Chondrocyte (in vitro differentiated cells): ENCODE data around the gene PRM1. TPM values are rescaled to one million over a fixed set of nuclear protein-coding genes. Genes with fewer than 3 reads are reported as not detected.

Experiments
- DNase-seq: peaks from one replicate; pipeline ENCODE4 v3.0.0; 2021; ENCODE audit warnings: mixed read lengths, low spot score
- H3K27ac Mint-ChIP-seq: one replicate; pipeline ENCODE4 v1.8.0; 2021; ENCODE audit warnings: mild to moderate bottlenecking, moderate library complexity, mixed read lengths; ENCODE audit not compliant: unreplicated experiment
- H3K27me3 Mint-ChIP-seq: 2 replicates; pipeline ENCODE4 v1.8.0; 2021; ENCODE audit warnings: low read depth, mixed read lengths
- H3K36me3 Mint-ChIP-seq: 2 replicates; pipeline ENCODE4 v1.8.0; 2021; ENCODE audit warnings: low read depth, mixed read lengths
- H3K4me1 Mint-ChIP-seq: 2 replicates; pipeline ENCODE4 v1.8.0; 2021; ENCODE audit warnings: low read depth, mild to moderate bottlenecking, mixed read lengths
- H3K4me3 Mint-ChIP-seq: one replicate; pipeline ENCODE4 v1.8.0; 2021; ENCODE audit warnings: mild to moderate bottlenecking, moderate library complexity, mixed read lengths; ENCODE audit not compliant: unreplicated experiment
- H3K9me3 Mint-ChIP-seq: 2 replicates; pipeline ENCODE4 v1.8.0; 2021; ENCODE audit warnings: low read depth, mixed read lengths
- total RNA-seq: library from RNA; stranded (reverse); gene quantifications from 3 replicates; pipeline ENCODE4 v1.2.1, GENCODE V29; 2021
- TF ChIP-seq, protein P1 (sequence below): fragments of 200-600 bp; sonication (generic); IDR thresholded peaks from 2 replicates; pipeline ENCODE4 v1.5.0; 2021; ENCODE audit warnings: antibody characterized with exemption, mild to moderate bottlenecking, moderate library complexity

Gene PRM1
- total RNA-seq, 1 donor from 2014 or later: not detected

DNA sequence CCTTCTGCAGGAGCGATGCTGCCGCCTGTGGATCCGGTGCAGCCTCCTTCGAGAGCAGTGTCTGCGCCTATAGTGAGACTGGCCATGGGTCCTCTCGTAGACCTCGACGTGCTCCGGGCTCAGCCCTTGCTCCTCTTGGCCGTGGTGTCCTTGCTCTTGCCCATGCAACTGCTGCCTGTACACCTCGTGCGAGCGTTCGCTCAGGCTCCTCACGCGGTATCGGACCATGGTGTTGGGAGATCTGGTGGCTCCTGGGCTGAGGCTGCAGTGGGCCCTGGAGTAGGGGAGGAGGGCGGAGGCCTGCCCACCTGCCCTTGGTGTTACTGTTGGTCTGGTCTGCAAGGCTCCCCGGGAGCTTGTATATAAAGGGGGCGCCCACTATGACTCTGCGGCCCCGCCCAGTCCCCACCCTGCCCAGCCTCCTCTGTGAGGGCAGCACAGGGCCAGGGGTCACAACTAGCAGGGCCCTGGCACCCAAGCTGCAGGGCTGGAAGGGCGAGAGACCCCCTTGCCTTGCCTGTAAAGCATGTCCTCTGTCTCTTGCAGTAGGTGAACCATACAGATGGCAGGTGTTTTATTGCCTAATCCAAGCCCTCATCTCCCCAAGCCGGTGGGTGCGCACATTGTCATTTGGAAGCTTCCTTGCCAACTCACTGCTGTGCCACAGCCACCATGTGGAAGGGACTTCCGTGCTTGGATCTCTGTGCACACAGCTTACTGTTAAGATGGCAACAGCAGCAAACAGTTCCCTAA, 4.8 kb downstream of the PRM1 start, which contains the start of gene PRM2:
PRM2 (minus strand) TSS at position 338 of the 753 bp plus-strand sequence; CDS start at position 228, 110 bp downstream.
- Mint-ChIP-seq H3K27ac (no peak within 1 kb of the TSS), H3K27me3 (peaks cover 10% of the 10 kb centered on the region), H3K4me3 (no peak within 1 kb of the TSS), H3K36me3 (no peaks in the 10 kb centered on the region), H3K9me3 (peaks cover 5% of the 10 kb centered on the region), H3K4me1 (no peaks in the 10 kb centered on the region)
- no peak for DNase-seq
- TF ChIP-seq, protein P1, sequence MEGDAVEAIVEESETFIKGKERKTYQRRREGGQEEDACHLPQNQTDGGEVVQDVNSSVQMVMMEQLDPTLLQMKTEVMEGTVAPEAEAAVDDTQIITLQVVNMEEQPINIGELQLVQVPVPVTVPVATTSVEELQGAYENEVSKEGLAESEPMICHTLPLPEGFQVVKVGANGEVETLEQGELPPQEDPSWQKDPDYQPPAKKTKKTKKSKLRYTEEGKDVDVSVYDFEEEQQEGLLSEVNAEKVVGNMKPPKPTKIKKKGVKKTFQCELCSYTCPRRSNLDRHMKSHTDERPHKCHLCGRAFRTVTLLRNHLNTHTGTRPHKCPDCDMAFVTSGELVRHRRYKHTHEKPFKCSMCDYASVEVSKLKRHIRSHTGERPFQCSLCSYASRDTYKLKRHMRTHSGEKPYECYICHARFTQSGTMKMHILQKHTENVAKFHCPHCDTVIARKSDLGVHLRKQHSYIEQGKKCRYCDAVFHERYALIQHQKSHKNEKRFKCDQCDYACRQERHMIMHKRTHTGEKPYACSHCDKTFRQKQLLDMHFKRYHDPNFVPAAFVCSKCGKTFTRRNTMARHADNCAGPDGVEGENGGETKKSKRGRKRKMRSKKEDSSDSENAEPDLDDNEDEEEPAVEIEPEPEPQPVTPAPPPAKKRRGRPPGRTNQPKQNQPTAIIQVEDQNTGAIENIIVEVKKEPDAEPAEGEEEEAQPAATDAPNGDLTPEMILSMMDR: no peak

DNA sequence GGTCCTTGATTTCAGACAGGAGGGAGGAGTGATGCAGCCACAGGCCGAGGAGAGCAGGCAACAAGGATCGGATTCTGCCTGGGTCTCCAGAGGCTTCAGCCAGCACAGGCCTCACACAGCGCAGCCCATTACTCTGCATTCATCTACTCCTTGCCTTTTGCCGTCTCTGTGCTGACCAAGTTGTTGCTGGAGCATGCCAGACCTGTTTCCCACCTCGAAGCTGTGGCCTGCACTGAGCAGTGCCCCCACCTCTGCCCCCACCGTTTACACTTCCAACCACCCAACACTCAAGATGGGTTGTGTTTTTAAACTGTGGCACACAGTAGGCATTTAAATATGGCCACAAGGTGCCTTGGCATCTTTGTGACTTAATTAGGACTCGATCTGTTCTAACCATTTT, 6.2 kb downstream of the PRM1 start:
- no peaks in the 10 kb centered on the region for H3K4me1 Mint-ChIP-seq
- TF ChIP-seq, protein P1: no peak
- no peak for DNase-seq
- H3K36me3 Mint-ChIP-seq: no peaks in the 10 kb centered on the region
- no peak overlapping the region for H3K4me3 Mint-ChIP-seq
- H3K9me3 Mint-ChIP-seq: peaks cover 5% of the 10 kb centered on the region
- peaks cover 7% of the 10 kb centered on the region for H3K27me3 Mint-ChIP-seq
- no peak overlapping the region for H3K27ac Mint-ChIP-seq

DNA sequence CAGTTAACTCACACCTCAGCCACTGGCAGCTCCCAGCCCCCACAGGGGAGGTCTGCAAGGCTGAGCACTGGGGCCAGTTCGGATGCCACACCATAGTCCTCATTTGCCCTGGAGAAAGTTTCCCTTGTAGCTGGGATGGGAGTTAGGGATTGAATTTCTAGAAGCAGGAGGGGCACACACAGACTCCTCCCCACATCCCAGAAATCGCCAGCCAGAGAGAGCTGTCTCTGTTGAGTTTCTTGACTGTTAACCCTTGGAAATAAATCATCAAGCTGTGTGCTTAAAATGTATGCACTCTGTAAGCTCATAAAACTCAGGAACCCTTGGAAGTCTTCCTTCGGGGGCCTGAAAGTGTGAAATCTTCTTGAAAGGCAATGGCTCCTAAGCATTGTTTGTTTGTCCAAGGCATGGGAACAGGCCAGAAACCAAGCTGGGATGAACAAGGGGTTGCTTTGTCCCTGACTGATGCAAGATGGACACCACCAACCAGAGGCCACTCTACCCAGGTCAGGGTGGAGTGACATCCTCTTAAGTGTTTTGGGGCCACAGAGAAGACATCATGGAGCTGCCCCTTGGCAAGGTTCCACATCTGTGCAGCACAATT, 7.3 kb downstream of the PRM1 start:
- Mint-ChIP-seq H3K36me3 (no peaks in the 10 kb centered on the region), H3K27ac (no peak overlapping the region), H3K9me3 (peaks cover 5% of the 10 kb centered on the region), H3K27me3 (no peaks in the 10 kb centered on the region), H3K4me3 (no peak overlapping the region), H3K4me1 (no peaks in the 10 kb centered on the region)
- TF ChIP-seq, protein P1: no peak
- DNase-seq: no peak

DNA sequence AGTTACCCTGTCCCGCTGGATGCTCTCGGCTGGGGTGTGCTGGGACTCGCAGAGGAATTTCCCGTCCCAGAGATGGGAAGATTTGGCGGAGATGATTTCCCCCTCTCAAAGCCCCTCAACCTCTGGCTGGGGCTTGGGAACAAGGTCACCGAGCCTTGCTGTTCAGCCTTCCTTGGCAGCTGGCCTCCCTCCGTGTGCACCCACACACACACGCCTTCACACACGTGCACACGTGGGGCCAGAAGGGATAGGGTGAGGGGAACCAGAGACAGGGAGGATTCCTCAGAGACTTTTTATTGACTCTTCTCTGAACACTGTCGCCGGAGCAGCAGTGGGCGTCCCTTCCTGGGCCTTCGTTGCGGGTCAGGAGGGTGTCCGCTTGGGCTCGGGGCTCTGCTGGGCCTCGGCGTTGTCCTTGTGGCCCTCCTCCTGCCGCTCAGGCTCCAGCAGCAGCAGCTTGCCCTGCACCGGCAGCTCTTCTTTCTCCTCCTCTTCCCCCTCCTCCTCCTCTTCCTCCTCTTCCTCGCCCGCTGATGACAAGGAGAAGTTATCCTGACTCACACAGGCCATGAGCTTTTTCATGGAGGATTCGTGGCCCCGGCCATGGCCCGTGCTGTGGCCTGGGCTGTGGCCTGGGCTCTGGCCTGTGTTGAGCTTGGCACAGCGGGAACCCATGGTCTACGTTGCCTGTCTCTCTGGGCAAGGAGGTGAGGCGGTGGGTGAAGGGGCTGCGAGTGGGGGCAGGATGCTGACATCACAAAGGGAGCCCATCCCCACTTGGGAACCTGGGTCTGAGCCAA, 8.0 kb downstream of the PRM1 start, which contains the start of gene PRM3:
PRM3 (minus strand) TSS at position 709 of the 800 bp plus-strand sequence; CDS start at position 675, 34 bp downstream.
- no peaks in the 10 kb centered on the region for H3K4me1 Mint-ChIP-seq
- H3K27ac Mint-ChIP-seq: no peak within 1 kb of the TSS
- H3K36me3 Mint-ChIP-seq: no peaks in the 10 kb centered on the region
- DNase-seq: no peak
- H3K27me3 Mint-ChIP-seq: no peaks in the 10 kb centered on the region
- TF ChIP-seq, protein P1: no peak
- no peak within 1 kb of the TSS for H3K4me3 Mint-ChIP-seq
- peaks cover 5% of the 10 kb centered on the region for H3K9me3 Mint-ChIP-seq

DNA sequence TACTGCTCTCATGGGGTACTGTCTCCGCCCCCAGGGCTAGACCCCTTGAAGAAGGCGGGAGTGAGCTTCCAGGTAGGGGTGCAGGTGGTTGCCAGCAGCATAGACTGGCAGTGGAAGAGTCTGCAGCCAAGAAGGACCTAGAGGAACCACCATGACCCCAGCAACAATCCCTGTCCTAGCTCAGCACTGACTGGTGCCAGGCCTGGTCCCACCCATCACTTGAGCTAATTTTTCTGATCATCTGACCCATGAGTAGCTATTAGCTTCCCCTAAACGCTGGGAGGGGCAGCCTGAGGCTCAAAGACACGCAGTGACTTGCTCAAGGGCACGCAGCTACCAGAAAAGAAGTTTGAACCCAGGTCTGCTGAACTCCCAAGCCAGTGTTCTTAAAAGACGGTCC, 8.6 kb downstream of the PRM1 start:
- Mint-ChIP-seq H3K27ac (no peak overlapping the region), H3K4me1 (no peaks in the 10 kb centered on the region), H3K9me3 (peaks cover 2% of the 10 kb centered on the region), H3K27me3 (no peaks in the 10 kb centered on the region), H3K4me3 (no peak overlapping the region), H3K36me3 (no peaks in the 10 kb centered on the region)
- DNase-seq: no peak
- TF ChIP-seq, protein P1: no peak
